NCI-H446 (cell line): Measurements from ENCODE around the gene TBC1D10B.
"Not testable (repeated sequence)": the region's sequence is repeated elsewhere in the genome, so short reads cannot be mapped to it uniquely, and the experiment has no call there.

Experiments
- DNase-seq, 2 experiments: peaks; one replicate each; lab custom pipeline; 2025; lab: John Stamatoyannopoulos, UW

TBC1D10B gene

GRCh38 chr16:30397776-30398660 lies 27.7 kb upstream of the TBC1D10B start:
- DNase-seq = no peak

DNA sequence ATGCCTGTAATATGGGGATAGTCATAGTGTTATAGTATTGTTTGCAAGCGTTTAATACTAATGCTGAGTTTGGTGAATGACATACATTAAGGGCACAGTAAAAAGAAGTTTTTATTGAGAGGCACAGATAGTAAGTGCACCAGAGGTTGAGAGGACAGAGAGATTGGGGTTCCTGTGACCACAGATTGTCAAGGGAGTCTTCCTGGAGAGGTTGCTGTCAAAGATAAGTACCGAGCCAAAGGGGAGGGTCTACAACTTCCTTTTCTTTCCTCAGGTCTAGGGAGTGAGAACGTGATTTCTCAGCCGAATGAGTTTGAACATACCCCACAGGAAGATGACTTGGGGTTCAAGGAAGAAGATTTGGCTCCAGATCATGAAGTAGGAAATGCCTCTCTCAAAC lies 26.8 kb upstream of the TBC1D10B start:
- no peak for DNase-seq

- DNase-seq = not testable (repeated sequence)
Measured at GRCh38 chr16:30396627-30397026, 26.3 kb upstream of the TBC1D10B start.

DNA sequence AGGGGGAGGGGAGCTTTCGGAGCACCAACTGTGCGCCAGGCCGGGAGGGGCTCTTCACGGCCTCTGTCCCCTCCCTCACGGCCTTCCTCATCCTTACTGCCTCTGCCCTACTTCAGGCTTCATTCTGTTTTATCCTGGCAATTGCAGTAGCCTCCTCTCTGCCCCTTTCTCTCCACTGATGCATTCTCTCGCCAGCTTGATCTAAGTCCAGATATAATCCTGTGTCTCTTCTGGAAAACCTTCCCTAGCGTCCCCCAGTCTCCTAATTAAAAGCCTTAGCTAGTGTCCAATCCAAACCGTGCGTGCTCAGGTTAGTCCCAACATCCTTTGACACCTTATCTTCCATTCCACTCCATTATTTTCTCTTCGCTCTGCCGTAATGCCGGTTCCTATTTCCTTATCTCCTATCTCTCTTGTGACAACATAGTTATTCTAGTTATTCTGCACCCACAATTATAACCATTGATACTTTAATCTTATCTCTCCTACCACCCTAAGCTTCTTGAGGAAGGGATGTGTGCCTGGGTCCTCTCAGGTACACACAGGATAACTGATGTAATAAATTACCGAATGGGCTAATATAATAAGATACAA lies 25.8 kb upstream of the TBC1D10B start:
- no peak for DNase-seq

DNA sequence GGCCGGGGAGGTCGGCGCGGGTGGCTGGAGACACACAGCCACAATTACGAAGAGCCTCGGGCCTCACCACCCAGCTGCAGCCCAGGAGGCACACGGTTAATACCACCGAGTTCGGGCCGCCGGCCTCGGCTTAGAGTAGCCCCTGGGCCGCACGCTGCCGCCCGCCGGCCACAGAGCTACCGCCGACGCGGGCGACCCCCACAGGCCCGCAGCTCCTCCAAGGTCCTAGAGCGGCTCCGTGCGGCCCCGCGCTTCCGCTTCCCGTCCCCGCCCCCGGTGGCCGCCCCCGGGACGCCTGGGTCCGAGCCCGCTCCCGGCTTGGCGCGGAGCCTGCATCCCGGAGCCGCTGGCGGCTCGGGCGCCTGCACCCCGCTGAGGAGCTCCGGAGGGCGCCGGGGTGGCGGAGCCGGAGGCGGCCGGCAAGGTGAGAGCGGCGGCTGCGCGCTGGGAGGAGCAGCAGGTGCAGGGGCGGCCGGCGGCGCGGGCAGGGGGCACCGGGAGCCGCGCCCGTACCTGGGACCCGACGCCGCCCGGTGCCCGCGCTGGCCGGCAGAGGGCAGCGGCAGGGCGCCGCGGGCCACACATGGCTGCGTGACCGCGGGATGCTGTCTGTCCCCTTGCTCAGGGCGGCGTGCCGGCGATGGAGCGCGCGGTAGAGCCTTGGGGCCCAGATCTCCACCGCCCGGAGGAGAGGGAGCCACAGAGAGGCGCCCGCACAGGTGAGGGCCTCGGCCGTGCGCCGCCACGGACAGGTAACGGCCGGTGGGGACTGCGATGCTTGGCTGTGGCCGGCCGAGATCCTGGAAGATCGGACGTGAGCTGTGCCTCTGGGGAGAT lies 25.1 kb upstream of the TBC1D10B start, which contains the start of gene ZNF48:
ZNF48 (plus strand) TSS at position 266 of the 837 bp plus-strand sequence; CDS start at position 641, 375 bp downstream.
- peak; percentile 61 to 90 for DNase-seq

- no peak for DNase-seq
Measured at GRCh38 chr16:30394592-30395154, 24.4 kb upstream of the TBC1D10B start.

DNA sequence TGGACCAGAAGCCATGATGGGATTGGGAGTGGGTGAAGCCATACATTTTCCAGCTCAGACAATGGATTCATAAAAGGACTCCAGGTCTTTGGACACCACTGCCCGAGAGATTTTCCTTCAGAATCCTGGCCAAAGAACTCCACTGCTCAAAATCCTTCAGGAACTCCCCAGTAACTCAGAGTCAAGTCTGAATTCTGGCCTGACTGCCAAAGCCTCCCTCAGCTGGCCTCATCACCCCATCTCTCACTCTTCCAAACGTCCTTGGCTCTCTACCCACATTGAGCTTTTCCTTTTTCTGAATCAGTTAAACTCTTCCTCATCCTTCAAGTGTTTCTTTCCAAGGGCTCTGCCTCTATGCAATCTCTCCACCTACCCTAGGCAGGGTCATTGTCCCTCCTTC lies 13.2 kb upstream of the TBC1D10B start:
- no peak for DNase-seq

DNA sequence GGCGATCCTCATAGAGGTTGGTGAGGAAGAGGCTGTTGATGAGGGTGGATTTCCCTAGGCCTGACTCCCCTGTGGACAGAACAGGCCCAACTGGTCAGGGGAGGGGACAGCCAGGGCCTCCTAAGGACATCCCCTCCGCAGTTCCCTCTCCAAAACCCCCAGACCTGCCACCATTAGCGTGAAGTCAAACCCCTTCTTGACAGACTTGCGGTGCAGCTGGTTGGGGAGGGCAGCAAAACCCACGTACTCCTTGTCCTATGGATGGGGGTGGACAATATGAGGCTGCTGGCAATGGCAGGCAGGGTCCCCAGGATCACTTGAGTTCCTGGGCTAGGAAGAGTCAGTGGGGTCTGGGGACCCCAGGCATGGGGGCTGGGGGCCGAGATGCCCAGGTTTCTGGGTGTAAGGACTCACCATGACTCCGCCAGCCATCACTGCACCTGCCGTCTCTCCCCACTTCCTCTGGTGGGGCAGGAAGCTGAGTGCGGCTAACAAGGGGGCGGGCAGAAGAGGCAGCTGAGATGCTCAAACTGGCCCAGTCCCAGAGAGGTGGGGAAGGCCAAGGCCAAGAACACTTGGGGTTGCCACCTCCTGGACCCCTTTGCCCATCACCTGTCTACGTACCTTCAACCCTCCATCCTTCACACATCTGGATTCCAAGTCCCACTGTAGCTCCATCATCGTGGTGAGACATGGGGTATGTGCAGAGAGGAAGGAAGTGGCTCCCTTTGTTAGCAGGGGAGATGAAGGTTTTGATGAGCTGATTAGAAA lies 12.0 kb upstream of the TBC1D10B start, which contains the start of gene SEPTIN1:
SEPTIN1 (minus strand) TSS at position 451 of the 771 bp plus-strand sequence; CDS start at position 432, 19 bp downstream.
- DNase-seq = no peak

GRCh38 chr16:30381291-30382041 lies 11.2 kb upstream of the TBC1D10B start:
- DNase-seq = no peak

- no peak for DNase-seq
Measured at GRCh38 chr16:30380803-30381208, 10.5 kb upstream of the TBC1D10B start.

DNA sequence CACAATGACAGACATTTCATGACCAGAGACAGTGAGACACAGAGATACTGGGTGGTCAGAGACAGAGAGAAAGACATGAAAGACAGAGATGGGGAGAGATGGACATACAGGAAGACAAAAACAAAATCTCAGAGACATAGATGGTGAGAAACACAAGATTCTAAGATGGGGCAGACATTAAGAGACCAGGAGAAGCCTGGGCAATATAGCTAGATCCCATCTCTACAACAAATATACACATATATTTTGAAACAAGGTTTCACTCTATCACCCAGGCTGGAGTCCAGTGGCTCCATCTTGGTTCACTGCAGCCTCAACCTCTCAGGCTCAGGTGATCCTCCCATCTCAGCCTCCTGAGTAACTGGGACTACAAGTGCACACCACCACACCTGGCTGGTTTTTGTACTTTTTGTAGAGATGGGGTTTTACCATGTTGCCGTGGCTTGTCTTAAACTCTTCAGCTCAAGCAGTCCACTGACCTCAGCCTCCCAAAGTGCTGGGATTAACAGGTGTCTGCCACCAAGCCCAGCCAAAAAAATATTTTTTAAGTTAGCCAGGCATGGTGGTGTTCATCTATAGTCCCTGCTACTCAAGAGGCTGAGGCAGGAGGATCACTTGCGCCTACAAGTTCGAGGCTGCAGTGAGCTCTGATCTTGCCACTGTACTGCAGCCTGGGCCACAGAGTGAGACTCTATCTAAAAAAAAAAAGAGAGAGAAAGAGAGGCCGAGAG lies 9.9 kb upstream of the TBC1D10B start:
- no peak for DNase-seq

- no peak for DNase-seq
Measured at GRCh38 chr16:30379158-30379783, 9.0 kb upstream of the TBC1D10B start.

DNA sequence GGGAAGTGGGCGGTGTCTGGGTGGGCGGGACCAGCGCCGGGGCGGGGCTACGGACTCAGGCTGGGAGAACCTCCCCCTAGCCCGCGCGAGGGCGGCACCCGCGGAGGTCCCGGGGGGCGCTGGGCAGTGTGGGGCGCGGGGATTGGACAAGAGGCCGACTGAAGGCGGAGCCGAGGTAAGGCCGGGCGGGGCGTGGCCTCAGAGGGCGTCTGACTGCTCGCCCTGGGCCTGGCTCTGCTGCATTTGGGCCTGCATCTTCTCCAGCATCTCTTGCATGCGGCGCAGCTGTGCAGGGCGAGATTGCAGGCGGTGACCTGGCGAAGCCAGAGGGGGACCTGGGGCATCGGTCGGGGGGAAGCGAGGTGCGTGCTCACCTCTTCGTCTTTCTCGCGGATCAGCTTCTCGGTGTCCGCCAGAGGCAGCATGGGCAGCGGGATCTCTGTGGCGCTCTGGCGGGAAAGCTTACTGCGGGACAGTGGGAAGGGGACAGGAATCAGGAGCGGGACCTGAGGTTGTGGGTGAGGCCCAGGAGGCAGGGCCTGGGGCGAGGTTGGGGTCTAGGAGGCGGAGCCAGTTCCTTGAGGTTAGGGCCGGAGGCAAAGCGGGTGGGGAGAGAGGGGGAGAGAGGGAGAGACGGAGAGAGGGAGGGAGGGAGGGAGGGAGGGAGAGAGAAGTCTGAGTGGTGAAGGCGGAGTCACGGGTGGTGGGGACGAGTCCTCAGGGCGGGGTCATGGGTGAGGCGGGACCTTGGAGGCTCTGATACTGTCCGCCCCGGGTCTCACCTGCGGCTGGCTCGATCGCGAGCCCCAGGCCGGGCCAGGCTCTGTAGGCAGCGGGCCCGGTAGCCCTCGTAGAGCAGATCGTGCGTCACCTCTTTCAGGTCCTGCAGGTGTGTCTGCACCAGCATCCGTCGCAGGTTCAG lies 8.2 kb upstream of the TBC1D10B start:
- peak; percentile 89 to 97 for DNase-seq

DNA sequence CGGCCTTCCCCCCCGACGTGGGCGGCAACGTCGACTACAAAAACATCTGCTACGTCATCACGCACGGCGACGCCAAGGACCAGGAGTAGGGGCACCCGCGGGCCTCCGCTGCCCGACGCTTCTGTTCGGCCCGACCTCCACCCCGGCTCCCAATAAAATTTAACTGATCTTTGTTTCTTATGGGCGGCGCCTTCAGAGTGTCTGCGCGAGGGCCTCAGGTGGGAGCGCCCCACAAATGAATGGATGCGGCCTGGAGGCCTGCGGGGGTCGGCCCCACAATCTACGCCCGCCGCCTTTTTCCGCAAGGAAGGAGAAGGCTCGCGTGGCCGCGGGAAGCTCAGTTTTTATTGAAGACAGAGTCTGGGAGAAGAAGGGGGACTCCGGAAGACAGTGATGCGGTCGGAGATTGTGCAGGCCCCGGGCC lies 7.5 kb upstream of the TBC1D10B start:
- DNase-seq = peak; percentile 61 to 73

GRCh38 chr16:30377050-30377811 lies 6.9 kb upstream of the TBC1D10B start:
- no peak for DNase-seq

DNA sequence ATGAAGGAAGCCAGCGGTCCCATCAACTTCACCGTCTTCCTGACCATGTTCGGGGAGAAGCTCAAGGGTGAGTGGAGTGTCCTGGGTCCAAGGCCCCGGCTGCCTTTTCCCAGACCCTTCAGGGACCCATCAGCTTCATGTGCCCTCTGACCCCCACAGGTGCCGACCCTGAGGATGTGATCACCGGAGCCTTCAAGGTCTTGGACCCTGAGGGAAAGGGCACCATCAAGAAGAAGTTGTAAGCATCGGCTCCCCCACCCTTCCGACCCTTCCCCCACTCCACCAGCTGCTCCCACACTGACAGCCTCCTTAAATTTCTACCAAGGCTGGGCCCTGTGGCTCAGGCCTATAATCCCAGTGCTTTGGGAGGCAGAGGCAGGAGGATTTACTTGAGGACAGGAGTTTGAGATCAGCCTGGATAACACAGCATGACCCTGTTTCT lies 6.2 kb upstream of the TBC1D10B start:
- no peak for DNase-seq

- no peak for DNase-seq
Measured at GRCh38 chr16:30375864-30376263, 5.6 kb upstream of the TBC1D10B start.
